Measurements from ENCODE around the gene UNC13D. TPM values are rescaled to one million over a fixed set of nuclear protein-coding genes. Genes with fewer than 3 reads are reported as not detected.
A peak's percentile ranks its signal among the peaks of the same experiment; 100 is the strongest.

Gene UNC13D
- total RNA-seq, 1 donor from 2014 or later = 32.7 TPM

GRCh38 chr17:75876190-75876937 is 32.2 kb upstream of the UNC13D start:
- Histone ChIP-seq H3K9me3 (no peaks in the 10 kb centered on the region), H3K4me1 (peaks cover 51% of the 10 kb centered on the region), H3K36me3 (peaks cover 0 to 22% of the 10 kb centered on the region in 2 donors), H3K27ac (peak overlapping the region; percentile 99), H3K4me3 (peak overlapping the region; percentile 66 to 83), H3K27me3 (no peaks in the 10 kb centered on the region)
- no peak for DNase-seq (ENCODE audit: extremely low spot score in 2 of 2)
- intact Hi-C loops (cut with DNase I) = loop anchor here (2.0 to 10.0 kb wide), 2 partner anchors 22 to 112 kb away; partner anchors contain the start of genes GALK1 and WBP2
- no peak for TF ChIP-seq POLR2A (IDR thresholded peaks at IDR 0.05)
- peak in 1 of 2 donors; percentile 20 for TF ChIP-seq POLR2AphosphoS5 (IDR thresholded peaks at IDR 0.05; ENCODE audit: insufficient read depth in 1 of 2, low read depth in 1 of 2)
- peak in 1 of 3 experiments; percentile 13 for TF ChIP-seq CTCF (IDR thresholded peaks at IDR 0.05)

GRCh38 chr17:75875940-75876189 is 31.7 kb upstream of the UNC13D start:
- Histone ChIP-seq H3K36me3 (peaks cover 0 to 22% of the 10 kb centered on the region in 2 donors), H3K27me3 (no peaks in the 10 kb centered on the region), H3K4me3 (peak overlapping the region; percentile 66 to 83), H3K4me1 (peaks cover 53% of the 10 kb centered on the region), H3K9me3 (no peaks in the 10 kb centered on the region), H3K27ac (peak overlapping the region; percentile 99)
- TF ChIP-seq POLR2AphosphoS5 (IDR thresholded peaks at IDR 0.05; ENCODE audit: insufficient read depth in 1 of 2, low read depth in 1 of 2) (peak; percentile 24 to 66), CTCF (IDR thresholded peaks at IDR 0.05) (no peak)
- peak in 1 of 2 donors; percentile 93 for DNase-seq (ENCODE audit: extremely low spot score in 2 of 2)
- intact Hi-C loops (cut with DNase I) = loop anchor here (2.0 to 10.0 kb wide), 2 partner anchors 21 to 111 kb away; partner anchors contain the start of genes GALK1 and WBP2

DNA sequence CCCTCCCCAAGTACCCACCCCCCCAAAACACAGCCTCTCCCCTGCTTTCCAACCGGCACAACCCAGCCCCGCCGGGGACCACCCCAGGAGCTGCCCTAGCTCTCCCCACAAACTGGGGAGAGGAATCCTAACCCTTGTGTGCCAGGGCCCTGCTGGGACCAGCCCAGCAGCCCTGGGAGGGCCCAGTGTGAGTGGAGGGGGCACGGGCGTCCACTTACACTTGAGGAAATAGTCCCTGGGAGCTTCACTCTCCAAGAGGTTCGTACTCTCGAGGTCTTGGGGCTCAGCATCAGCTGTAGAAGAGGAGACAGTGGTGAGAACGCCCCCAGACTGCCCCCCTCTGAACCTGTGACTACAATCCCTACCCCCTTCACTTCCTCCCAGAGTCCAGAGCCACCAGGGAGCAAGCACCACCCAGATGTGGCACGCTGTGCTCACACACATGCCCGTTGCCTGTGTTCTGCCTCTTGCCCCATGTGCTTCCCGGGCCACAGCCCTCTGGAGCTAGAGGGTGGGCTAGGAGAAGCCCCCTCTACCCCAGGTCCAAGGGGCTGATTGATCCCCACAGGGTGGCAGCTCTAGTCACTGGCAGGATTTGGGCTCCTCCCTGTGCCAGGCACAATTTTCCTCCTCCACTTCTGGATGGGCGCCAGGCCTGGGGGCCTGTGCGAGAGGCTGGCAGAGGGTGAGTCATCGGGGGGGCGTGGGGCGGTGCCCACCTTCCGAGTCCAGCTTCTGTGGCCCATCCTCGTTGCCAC is 31.2 kb upstream of the UNC13D start:
- no peaks in the 10 kb centered on the region for H3K27me3 ChIP-seq
- H3K4me1 ChIP-seq = peaks cover 58% of the 10 kb centered on the region
- no peak for DNase-seq (ENCODE audit: extremely low spot score in 2 of 2)
- H3K27ac ChIP-seq = peak overlapping the region; percentile 99
- intact Hi-C loops (cut with DNase I) = loop anchor here (10.0 kb wide), 1 partner anchor 111 kb away; the partner anchor contains the start of gene GALK1
- no peaks in the 10 kb centered on the region for H3K9me3 ChIP-seq
- peaks cover 0 to 22% of the 10 kb centered on the region in 2 donors for H3K36me3 ChIP-seq
- peak overlapping the region in 1 of 2 donors; percentile 83 for H3K4me3 ChIP-seq
- TF ChIP-seq CTCF (IDR thresholded peaks at IDR 0.05) (no peak), POLR2AphosphoS5 (IDR thresholded peaks at IDR 0.05; ENCODE audit: insufficient read depth in 1 of 2, low read depth in 1 of 2) (no peak), POLR2A (IDR thresholded peaks at IDR 0.05) (no peak)

GRCh38 chr17:75874323-75875181 is 30.3 kb upstream of the UNC13D start:
- H3K27ac ChIP-seq = peak overlapping the region; percentile 99
- TF ChIP-seq POLR2A (IDR thresholded peaks at IDR 0.05) (no peak), CTCF (IDR thresholded peaks at IDR 0.05) (no peak), POLR2AphosphoS5 (IDR thresholded peaks at IDR 0.05; ENCODE audit: insufficient read depth in 1 of 2, low read depth in 1 of 2) (no peak)
- no peak overlapping the region for H3K4me3 ChIP-seq
- intact Hi-C loops (cut with DNase I) = loop anchor here (10.0 kb wide), 1 partner anchor 110 kb away; the partner anchor contains the start of gene GALK1
- peaks cover 0 to 22% of the 10 kb centered on the region in 2 donors for H3K36me3 ChIP-seq
- DNase-seq (ENCODE audit: extremely low spot score in 2 of 2) = no peak
- no peaks in the 10 kb centered on the region for H3K9me3 ChIP-seq
- H3K4me1 ChIP-seq = peaks cover 66% of the 10 kb centered on the region
- no peaks in the 10 kb centered on the region for H3K27me3 ChIP-seq
